Measurements from ENCODE around the gene FAM163B.

FAM163B gene

GRCh38 chr9:133584559-133585476, 24.4 kb downstream of the FAM163B start:
- no peak for DNase-seq (ENCODE audit: extremely low read depth, low read depth)
- no peak for TF ChIP-seq CTCF (IDR thresholded peaks at IDR 0.05; ENCODE audit: low read depth, low read length)

DNA sequence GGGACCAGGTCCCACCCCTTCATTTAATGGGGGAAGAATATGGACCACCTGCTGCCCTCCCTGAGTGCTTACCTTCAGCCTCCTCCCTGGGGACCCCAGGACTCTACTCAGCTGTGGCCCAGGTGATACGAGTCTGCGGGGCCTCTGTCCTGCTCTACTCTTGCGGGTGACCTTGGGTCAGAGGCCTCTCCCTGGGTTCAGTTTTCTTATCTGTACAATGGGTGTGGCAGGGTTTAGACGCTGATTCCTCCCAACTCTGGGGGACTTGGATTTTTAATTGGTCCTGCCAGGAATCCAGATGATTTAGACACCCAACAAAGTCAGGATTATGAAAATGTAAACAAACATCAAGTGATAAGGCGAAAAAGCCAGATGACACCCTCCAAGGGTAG, 25.0 kb downstream of the FAM163B start:
- TF ChIP-seq CTCF (IDR thresholded peaks at IDR 0.05; ENCODE audit: low read depth, low read length), result no peak
- no peak for DNase-seq (ENCODE audit: extremely low read depth, low read depth)

DNA sequence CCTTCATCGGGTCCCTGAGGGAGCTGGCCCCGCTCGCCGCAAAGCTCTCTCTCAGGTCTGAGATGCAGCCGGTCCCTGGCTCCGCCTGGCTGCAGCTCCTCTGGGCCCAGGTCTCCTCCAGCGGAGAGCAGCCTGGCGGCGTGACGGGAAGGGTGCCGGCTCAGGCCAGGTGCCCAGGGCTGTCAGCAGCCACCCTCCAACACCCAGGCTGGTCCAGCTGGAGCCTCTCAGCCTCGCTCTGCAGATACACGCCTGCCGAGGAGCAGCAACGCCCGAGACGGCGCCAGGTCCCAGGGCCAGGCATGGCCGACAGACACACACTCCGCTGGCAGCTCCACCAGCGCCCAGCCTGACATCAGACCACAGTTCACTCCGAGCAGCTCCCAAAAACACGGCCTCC, 25.6 kb downstream of the FAM163B start:
- no peak for TF ChIP-seq CTCF (IDR thresholded peaks at IDR 0.05; ENCODE audit: low read depth, low read length)
- DNase-seq (ENCODE audit: extremely low read depth, low read depth), result no peak

GRCh38 chr9:133583111-133583510, 26.1 kb downstream of the FAM163B start:
- no peak for TF ChIP-seq CTCF (IDR thresholded peaks at IDR 0.05; ENCODE audit: low read depth, low read length)
- no peak for DNase-seq (ENCODE audit: extremely low read depth, low read depth)

GRCh38 chr9:133582501-133583045, 26.6 kb downstream of the FAM163B start:
- no peak for DNase-seq (ENCODE audit: extremely low read depth, low read depth)
- TF ChIP-seq CTCF (IDR thresholded peaks at IDR 0.05; ENCODE audit: low read depth, low read length), result no peak

DNA sequence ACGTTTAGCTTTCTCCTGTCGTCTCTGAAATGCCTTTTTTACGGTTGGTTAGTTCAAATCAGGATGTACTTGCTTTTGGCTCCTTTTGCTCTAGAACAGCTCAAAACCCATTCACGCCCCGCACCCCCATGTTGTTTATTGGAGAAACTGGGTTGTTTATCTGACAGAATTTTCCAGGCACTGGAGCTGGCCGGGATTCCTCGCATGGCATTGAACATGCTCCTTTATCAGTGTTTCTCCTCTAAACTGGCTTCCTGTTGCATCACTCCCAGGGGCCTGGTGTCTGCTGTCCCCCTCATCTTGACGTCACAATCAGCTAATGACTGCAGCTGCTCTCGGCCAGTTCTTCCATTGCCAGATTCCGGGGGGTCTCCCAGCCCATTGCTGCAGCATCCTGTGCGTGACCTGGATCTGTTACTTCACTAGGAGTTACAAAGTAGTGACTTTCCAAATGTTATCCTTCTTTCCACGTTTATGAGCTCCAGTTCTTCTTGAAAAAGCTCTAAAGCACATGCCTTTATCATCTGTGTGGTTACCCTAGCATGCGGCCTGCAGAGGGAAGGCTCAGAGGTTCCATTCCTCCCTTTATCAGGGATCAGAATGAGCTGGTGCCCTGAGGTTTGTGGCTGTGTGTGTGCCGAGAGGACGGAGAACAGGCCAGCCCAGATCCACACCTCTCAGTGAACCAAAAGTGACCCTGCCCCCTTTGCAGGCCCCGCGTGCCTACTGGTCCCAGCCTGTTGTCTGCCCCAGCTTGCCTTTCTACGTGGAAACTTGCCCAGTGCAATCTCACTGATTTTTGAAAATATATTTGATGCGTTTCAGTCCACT, 27.5 kb downstream of the FAM163B start:
- no peak for DNase-seq (ENCODE audit: extremely low read depth, low read depth)
- no peak for TF ChIP-seq CTCF (IDR thresholded peaks at IDR 0.05; ENCODE audit: low read depth, low read length)
